Spleen (tissue), 11 donors: ENCODE data around the gene H2BW1. TPM values are rescaled to one million over a fixed set of nuclear protein-coding genes. Genes with fewer than 3 reads are reported as not detected.
A peak's percentile ranks its signal among the peaks of the same experiment; 100 is the strongest.
"Not testable (repeated sequence)": the region's sequence is repeated elsewhere in the genome, so short reads cannot be mapped to it uniquely, and the experiment has no call there.

ENCODE experiments used
- DNase-seq: peaks from one replicate; pipeline ENCODE4 v3.0.0-alpha.2; 2020
- H3K27ac ChIP-seq, 8 donors: fragments of 200-600 bp; sonication (generic) in 7 of 8; 1 replicate in 4 of 8; 2 replicates in 4 of 8; pipeline versions ENCODE4 v1.5.0 to v1.8.0; 2016 to 2021; ENCODE audit warnings: inconsistent platforms in 4 of 8, mild to moderate bottlenecking in 4 of 8, moderate library complexity in 1 of 8
- H3K27me3 ChIP-seq, 7 donors: fragments of 200-600 bp; sonication (generic) in 6 of 7; replicated peaks in 1 of 7; 1 replicate in 4 of 7; 2 replicates in 3 of 7; pipeline versions ENCODE4 v1.5.0 to v1.8.0; 2016 to 2021; ENCODE audit warnings: inconsistent platforms in 3 of 7, mild to moderate bottlenecking in 1 of 7
- H3K36me3 ChIP-seq, 6 donors: fragments of 200-600 bp; sonication (generic) in 5 of 6; 1 replicate in 4 of 6; 2 replicates in 2 of 6; pipeline versions ENCODE4 v1.5.0 to v1.8.0; 2016 to 2021; ENCODE audit warnings: inconsistent platforms in 2 of 6
- H3K4me1 ChIP-seq, 6 donors: fragments of 200-600 bp; sonication (generic) in 5 of 6; 1 replicate in 3 of 6; 2 replicates in 3 of 6; pipeline versions ENCODE4 v1.5.0 to v1.8.0; 2016 to 2021; ENCODE audit warnings: inconsistent platforms in 3 of 6
- H3K4me3 ChIP-seq, 8 donors: fragments of 200-600 bp; sonication (generic) in 7 of 8; 1 replicate in 4 of 8; 2 replicates in 4 of 8; pipeline versions ENCODE4 v1.5.0 to v1.8.0; 2016 to 2021; ENCODE audit warnings: inconsistent platforms in 4 of 8, mild to moderate bottlenecking in 4 of 8, moderate library complexity in 2 of 8
- H3K9me3 ChIP-seq, 8 donors: fragments of 200-600 bp; sonication (generic) in 7 of 8; 1 replicate in 4 of 8; 2 replicates in 4 of 8; pipeline versions ENCODE4 v1.5.0 to v1.8.0; 2016 to 2021; ENCODE audit warnings: inconsistent platforms in 4 of 8
- POLR2A ChIP-seq, 3 donors: fragments of 450-650 bp; IDR thresholded peaks; one replicate each; pipeline ENCODE4 v1.5.1; 2017; ENCODE audit warnings: antibody characterized with exemption in 3 of 3, mild to moderate bottlenecking in 1 of 3
- POLR2AphosphoS5 ChIP-seq, 3 donors: sonication (generic); formaldehyde crosslinking; IDR thresholded peaks; one replicate each; pipeline ENCODE4 v1.5.1; 2017; ENCODE audit warnings: antibody characterized with exemption in 3 of 3
- WGBS, 5 donors: extraction: QIAGEN DNeasy Blood & Tissue Kit in 3 of 5; methylation state at CpG; one replicate each; pipeline versions ENCODE4 v1.1.5 to v1.1.7; 2013 to 2018; 5-methylcytosine and 5-hydroxymethylcytosine counted together
- intact Hi-C: fragments of 100-400 bp; cut with DNase I; formaldehyde crosslinking; loops from one replicate; pipeline ENCODE4 v1.15.0; 2023; ENCODE audit warnings: low total_unique reads
- polyA plus RNA-seq, 3 donors: library from polyadenylated mRNA; stranded (reverse); fragments of 200-250 nt; gene quantifications; one replicate each; pipeline ENCODE4 v1.2.1, GENCODE V29; 2013
- total RNA-seq, 7 donors: library from RNA; depleted of rRNA in 3 of 7; stranded (reverse); fragments of >200 nt in 3 of 7; fragmentation: NEBNext Ultra II Directional in 4 of 7; extraction: Animal tissue kit (Norgen Biotek cat#: 25700) in 4 of 7; gene quantifications; one replicate each; pipeline versions ENCODE4 v1.1.0 to v1.2.1, GENCODE V29; 2016 to 2021
- TF ChIP-seq, protein P1 (sequence below), 11 experiments: fragments of 200-600 bp in 7 of 11; fragments of 450-650 bp in 4 of 11; sonication (generic) in 4 of 11; IDR thresholded peaks in 8 of 11; conservative IDR thresholded peaks in 3 of 11; 1 replicate in 7 of 11; 2 replicates in 4 of 11; pipeline versions ENCODE4 v1.4.0 to v1.8.0; 2016 to 2021; ENCODE audit warnings: antibody characterized with exemption in 11 of 11, inconsistent platforms in 4 of 11, mild to moderate bottlenecking in 1 of 11
- donor health status: healthy with polysubstance abuse.
- donor health status: DM: no; HTN: no; CAD: no; lungs with moderate emphysema.
- donor health status: DM: no; HTN: no; CAD: no.
- donor health status: Bipolar disorder and iron deficiency.
- donor health status: healthy.
- donor health status: DM: no; HTN: no; CAD: no.
- donor health status: DM: yes; HTN: yes; CAD: no.

H2BW1 gene
- total and polyA plus RNA-seq, 10 donors, result not detected

DNA sequence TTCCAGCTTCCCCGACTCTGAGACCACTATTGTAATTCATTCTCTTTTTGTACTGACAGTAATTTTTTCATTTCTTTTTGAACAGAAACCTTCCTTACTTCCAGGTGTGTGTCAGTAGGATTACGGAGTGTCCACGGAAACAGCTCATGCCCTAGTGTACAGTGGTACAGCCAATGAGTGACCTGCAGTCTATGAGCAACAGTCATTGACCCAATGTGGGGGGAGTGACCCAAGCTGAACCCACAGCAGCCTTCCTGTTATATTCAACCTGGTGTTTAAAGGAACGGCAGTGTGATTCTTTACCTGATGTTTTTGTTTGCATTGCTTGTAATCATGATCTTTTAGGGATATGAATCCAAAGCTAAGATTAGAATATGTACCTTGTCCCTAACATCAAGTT lies 27.5 kb upstream of the H2BW1 start:
- Histone ChIP-seq H3K27me3 (peaks cover 0 to 40% (median 0%) of the 10 kb centered on the region in 7 donors), H3K9me3 (no peaks in the 10 kb centered on the region), H3K27ac (no peak overlapping the region), H3K4me1 (no peaks in the 10 kb centered on the region), H3K4me3 (no peak overlapping the region), H3K36me3 (no peaks in the 10 kb centered on the region)
- TF ChIP-seq, protein P1, sequence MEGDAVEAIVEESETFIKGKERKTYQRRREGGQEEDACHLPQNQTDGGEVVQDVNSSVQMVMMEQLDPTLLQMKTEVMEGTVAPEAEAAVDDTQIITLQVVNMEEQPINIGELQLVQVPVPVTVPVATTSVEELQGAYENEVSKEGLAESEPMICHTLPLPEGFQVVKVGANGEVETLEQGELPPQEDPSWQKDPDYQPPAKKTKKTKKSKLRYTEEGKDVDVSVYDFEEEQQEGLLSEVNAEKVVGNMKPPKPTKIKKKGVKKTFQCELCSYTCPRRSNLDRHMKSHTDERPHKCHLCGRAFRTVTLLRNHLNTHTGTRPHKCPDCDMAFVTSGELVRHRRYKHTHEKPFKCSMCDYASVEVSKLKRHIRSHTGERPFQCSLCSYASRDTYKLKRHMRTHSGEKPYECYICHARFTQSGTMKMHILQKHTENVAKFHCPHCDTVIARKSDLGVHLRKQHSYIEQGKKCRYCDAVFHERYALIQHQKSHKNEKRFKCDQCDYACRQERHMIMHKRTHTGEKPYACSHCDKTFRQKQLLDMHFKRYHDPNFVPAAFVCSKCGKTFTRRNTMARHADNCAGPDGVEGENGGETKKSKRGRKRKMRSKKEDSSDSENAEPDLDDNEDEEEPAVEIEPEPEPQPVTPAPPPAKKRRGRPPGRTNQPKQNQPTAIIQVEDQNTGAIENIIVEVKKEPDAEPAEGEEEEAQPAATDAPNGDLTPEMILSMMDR (IDR thresholded peaks at IDR 0.05 in 8 of 11, conservative IDR thresholded peaks at IDR 0.05 in 3 of 11), result no peak
- TF ChIP-seq POLR2A (IDR thresholded peaks at IDR 0.05) (no peak), POLR2AphosphoS5 (IDR thresholded peaks at IDR 0.05) (no peak)
- WGBS, 5 donors, result 78 to 98% (median 90%) methylated on average over 4 of the region's 4 CpGs
- no peak for DNase-seq
- intact Hi-C loops, result no loop called here

DNA sequence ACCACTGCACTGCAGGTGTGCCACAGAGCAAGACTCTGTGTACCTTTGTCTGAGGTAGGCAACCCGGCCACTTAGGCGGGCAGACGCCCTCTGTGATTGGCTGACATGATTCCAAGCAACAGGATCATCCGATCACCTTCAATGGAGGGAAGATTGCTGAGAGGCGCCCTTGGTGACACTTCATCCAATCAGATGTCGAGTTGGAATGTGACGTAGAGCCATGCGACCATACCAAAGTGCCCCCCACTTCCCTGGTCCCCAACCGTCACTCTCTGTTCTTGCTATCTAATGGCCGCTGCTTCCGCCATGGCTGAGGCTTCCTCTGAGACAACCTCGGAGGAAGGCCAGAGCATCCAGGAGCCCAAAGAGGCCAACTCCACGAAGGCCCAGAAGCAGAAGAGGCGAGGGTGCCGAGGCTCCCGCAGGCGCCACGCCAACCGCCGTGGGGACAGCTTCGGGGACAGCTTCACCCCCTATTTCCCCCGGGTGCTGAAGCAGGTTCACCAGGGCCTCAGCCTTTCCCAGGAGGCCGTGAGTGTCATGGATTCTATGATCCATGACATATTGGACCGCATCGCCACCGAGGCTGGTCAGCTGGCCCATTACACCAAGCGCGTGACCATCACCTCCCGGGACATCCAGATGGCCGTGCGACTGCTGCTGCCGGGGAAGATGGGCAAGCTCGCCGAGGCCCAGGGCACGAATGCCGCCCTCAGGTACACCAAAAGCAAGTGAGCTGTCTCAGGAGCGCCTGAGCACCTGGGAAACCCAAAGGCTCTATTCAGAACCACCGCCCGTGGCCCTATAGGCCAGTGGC lies 26.4 kb upstream of the H2BW1 start, which contains the start of gene H2BW2:
TSS of gene H2BW2 (plus strand) at position 268 of the 817 bp plus-strand sequence. CDS start at position 307, 39 bp downstream.
- intact Hi-C loops, result no loop called here
- DNase-seq, result peak; percentile 65
- Histone ChIP-seq H3K27ac (no peak within 1 kb of the TSS), H3K36me3 (no peaks in the 10 kb centered on the region), H3K27me3 (peaks cover 0 to 46% (median 0%) of the 10 kb centered on the region in 7 donors), H3K4me1 (no peaks in the 10 kb centered on the region), H3K9me3 (no peaks in the 10 kb centered on the region), H3K4me3 (no peak within 1 kb of the TSS)
- TF ChIP-seq POLR2AphosphoS5 (IDR thresholded peaks at IDR 0.05) (no peak), POLR2A (IDR thresholded peaks at IDR 0.05) (no peak)
- TF ChIP-seq, protein P1 (IDR thresholded peaks at IDR 0.05 in 8 of 11, conservative IDR thresholded peaks at IDR 0.05 in 3 of 11), result no peak
- 88 to 97% (median 90%) methylated on average over 25 to 39 of the region's 39 CpGs for WGBS, 5 donors

DNA sequence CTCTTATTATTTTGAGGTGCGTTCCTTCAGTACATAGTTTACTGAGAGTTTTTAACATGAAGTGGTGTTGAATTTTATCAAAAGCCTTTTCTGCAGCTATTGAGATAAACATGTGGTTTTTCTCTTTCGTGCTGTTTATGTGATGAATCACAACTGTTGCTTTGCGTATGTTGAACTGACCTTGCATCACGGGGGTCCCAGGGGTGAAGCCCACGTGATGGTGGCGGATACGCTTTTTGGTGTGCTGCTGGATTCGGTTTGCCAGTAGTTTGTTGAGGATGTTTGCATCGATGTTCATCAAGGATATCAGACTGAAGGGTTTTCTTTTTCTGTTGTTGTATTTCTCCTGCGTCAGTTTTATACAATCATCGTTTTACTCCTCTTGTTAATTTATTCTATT lies 4.6 kb upstream of the H2BW1 start:
- DNase-seq, result no peak
- H3K27me3 ChIP-seq, result peaks cover 0 to 35% (median 8%) of the 10 kb centered on the region in 7 donors
- peaks cover 0 to 5% (median 0%) of the 10 kb centered on the region in 8 donors for H3K9me3 ChIP-seq
- H3K4me1 ChIP-seq, result no peaks in the 10 kb centered on the region
- 71 to 83% (median 80%) methylated on average over 11 of the region's 11 CpGs for WGBS, 5 donors
- H3K36me3 ChIP-seq, result no peaks in the 10 kb centered on the region
- H3K4me3 ChIP-seq, result no peak overlapping the region
- H3K27ac ChIP-seq, result no peak overlapping the region
- TF ChIP-seq, protein P1 (IDR thresholded peaks at IDR 0.05 in 8 of 11, conservative IDR thresholded peaks at IDR 0.05 in 3 of 11), result no peak
- TF ChIP-seq POLR2AphosphoS5 (IDR thresholded peaks at IDR 0.05), result no peak
- no peak for TF ChIP-seq POLR2A (IDR thresholded peaks at IDR 0.05)
- intact Hi-C loops, result no loop called here

DNA sequence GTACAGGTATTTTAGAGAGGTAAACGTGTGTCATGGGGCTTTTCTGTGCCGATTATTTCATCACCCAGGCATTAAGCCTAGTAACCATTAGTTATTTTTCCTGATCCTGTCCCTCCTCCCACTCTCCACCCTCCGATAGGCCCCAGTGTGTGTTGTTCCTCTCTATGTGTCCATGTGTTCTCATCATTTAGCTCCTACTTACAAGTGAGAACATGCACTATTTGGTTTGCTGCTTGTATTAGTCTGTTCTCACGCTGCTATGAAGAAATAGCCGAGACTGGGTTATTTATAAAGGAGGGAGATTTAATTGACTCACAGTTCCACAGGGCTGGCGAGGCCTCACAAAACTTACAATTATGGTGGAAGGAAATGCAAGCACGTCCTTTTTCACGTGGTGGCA lies 2.1 kb upstream of the H2BW1 start:
- H3K4me3 ChIP-seq, H3K9me3 ChIP-seq, H3K4me1 ChIP-seq, DNase-seq, H3K27ac ChIP-seq, intact Hi-C loops, H3K36me3 ChIP-seq: not testable (repeated sequence)
- H3K27me3 ChIP-seq, result peaks cover 0 to 24% (median 6%) of the 10 kb centered on the region in 7 donors
- 50 to 74% (median 64%) methylated on average over 8 of the region's 8 CpGs for WGBS, 5 donors
